Testis (tissue), 3 donors: ENCODE results near the gene SP3. TPM values are rescaled to one million over a fixed set of nuclear protein-coding genes. Genes with fewer than 3 reads are reported as not detected.

Source experiments
- DNase-seq: peaks from one replicate; pipeline ENCODE4 v3.0.0-alpha.2; 2019
- H3K27ac ChIP-seq, 2 donors: fragments of 200-600 bp; sonication (generic); one replicate each; pipeline ENCODE4 v1.5.1; 2019
- H3K27me3 ChIP-seq: fragments of 200-600 bp; sonication (generic); one replicate; pipeline ENCODE4 v1.5.1; 2019
- H3K36me3 ChIP-seq: fragments of 200-600 bp; sonication (generic); one replicate; pipeline ENCODE4 v1.5.1; 2017; ENCODE audit warnings: low read depth; ENCODE audit errors: missing control alignments
- H3K4me1 ChIP-seq: fragments of 200-600 bp; sonication (generic); one replicate; pipeline ENCODE4 v1.5.1; 2019
- H3K4me3 ChIP-seq, 2 donors: fragments of 200-600 bp; sonication (generic); one replicate each; pipeline ENCODE4 v1.5.1; 2017 to 2019
- H3K9me3 ChIP-seq: fragments of 200-600 bp; sonication (generic); one replicate; pipeline ENCODE4 v1.5.1; 2017
- POLR2A ChIP-seq: fragments of 450-650 bp; IDR thresholded peaks from one replicate; pipeline ENCODE4 v1.6.1; 2017; ENCODE audit warnings: antibody characterized with exemption, mild to moderate bottlenecking, moderate library complexity
- WGBS, 2 donors: methylation state at CpG; one replicate each; pipeline ENCODE4 v1.1.5; 2018; 5-methylcytosine and 5-hydroxymethylcytosine counted together
- intact Hi-C: fragments of 100-400 bp; cut with DNase I; formaldehyde crosslinking; loops from one replicate; pipeline ENCODE4 v1.15.1; 2023; ENCODE audit warnings: low total_unique reads
- polyA plus RNA-seq: library from polyadenylated mRNA; stranded (reverse); fragments of 350-450 nt; fragmentation: Illumina TruSeq; extraction: RNeasy Lipid Tissue Mini Kit (QIAGEN cat#74804); gene quantifications from one replicate; pipeline ENCODE4 v1.2.3, GENCODE V29; 2014; ENCODE audit warnings: low read depth, low replicate concordance; ENCODE audit not compliant: insufficient read depth
- total RNA-seq, 2 donors: library from RNA; depleted of rRNA; stranded (reverse); fragments of >200 nt; gene quantifications; one replicate each; pipeline ENCODE4 v1.2.3, GENCODE V29; 2016
- TF ChIP-seq, protein P1 (sequence below), 3 experiments: fragments of 450-650 bp in 2 of 3; fragments of 200-600 bp in 1 of 3; sonication (generic) in 1 of 3; IDR thresholded peaks; one replicate each; pipeline ENCODE4 v1.5.1; 2016 to 2019; ENCODE audit warnings: antibody characterized with exemption in 3 of 3, mild to moderate bottlenecking in 2 of 3, moderate library complexity in 1 of 3

Gene SP3
- total and polyA plus RNA-seq, 3 donors from 2014 or later, result 48.1 to 142 (median 135) TPM

DNA sequence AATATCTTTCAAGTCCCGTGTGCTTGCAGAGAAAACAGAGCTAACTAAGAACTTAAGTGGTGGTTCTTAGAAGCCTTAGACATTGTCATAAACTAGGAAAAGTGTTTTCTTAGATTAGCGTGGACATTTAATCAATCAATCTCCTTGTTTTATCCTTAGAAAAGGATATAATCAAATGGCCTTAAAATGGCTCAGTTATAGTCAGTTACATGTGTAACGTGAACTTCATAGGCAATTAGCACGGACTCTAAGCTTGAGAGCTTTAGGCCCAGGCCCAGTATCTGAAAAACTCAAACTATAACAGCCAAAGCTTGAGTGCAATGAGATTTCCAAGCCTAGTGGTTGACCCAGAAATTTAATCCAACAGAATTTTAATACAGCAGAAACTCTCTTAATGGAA, 43.5 kb upstream of the SP3 start:
- intact Hi-C loops, result no loop called here

DNA sequence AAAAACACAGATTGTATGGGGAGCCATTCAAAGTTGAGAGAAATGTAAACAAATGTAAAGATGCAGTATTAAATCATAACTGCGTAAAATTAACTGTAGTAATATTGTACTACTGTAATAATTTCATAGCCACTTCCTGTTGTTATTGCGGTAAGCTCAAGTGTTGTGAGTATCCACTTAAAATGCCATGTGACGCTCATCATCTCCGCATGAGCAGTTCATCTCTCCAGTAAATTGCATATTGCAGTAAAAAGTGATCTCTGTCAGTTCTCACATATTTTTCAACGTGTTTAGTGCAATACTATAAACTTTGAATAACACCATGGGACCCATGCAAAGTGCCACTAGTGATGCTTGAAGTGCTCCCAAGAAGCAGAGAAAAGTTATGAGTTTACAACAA, 41.8 kb upstream of the SP3 start:
- H3K4me1 ChIP-seq, result peaks cover 3% of the 10 kb centered on the region
- no peak for TF ChIP-seq POLR2A
- TF ChIP-seq, protein P1, sequence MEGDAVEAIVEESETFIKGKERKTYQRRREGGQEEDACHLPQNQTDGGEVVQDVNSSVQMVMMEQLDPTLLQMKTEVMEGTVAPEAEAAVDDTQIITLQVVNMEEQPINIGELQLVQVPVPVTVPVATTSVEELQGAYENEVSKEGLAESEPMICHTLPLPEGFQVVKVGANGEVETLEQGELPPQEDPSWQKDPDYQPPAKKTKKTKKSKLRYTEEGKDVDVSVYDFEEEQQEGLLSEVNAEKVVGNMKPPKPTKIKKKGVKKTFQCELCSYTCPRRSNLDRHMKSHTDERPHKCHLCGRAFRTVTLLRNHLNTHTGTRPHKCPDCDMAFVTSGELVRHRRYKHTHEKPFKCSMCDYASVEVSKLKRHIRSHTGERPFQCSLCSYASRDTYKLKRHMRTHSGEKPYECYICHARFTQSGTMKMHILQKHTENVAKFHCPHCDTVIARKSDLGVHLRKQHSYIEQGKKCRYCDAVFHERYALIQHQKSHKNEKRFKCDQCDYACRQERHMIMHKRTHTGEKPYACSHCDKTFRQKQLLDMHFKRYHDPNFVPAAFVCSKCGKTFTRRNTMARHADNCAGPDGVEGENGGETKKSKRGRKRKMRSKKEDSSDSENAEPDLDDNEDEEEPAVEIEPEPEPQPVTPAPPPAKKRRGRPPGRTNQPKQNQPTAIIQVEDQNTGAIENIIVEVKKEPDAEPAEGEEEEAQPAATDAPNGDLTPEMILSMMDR (IDR thresholded peaks at IDR 0.05), result no peak
- H3K27me3 ChIP-seq, result no peaks in the 10 kb centered on the region
- no peak for DNase-seq
- H3K27ac ChIP-seq, result no peak overlapping the region
- intact Hi-C loops, result no loop called here
- H3K36me3 ChIP-seq, result no peaks in the 10 kb centered on the region
- no peaks in the 10 kb centered on the region for H3K9me3 ChIP-seq
- WGBS, 2 donors, result 91% methylated on average over 5 of the region's 5 CpGs
- no peak overlapping the region for H3K4me3 ChIP-seq

More for the DNA sequence above, 43.5 kb upstream of the SP3 start:
- H3K36me3 ChIP-seq, result no peaks in the 10 kb centered on the region
- no peak overlapping the region for H3K27ac ChIP-seq
- no peaks in the 10 kb centered on the region for H3K27me3 ChIP-seq
- TF ChIP-seq, protein P1 (IDR thresholded peaks at IDR 0.05), result no peak
- no peak for TF ChIP-seq POLR2A
- peaks cover 12% of the 10 kb centered on the region for H3K4me1 ChIP-seq
- no peak overlapping the region for H3K4me3 ChIP-seq
- 89 to 91% methylated on average over 4 of the region's 4 CpGs for WGBS, 2 donors
- DNase-seq, result no peak
- H3K9me3 ChIP-seq, result no peaks in the 10 kb centered on the region

DNA sequence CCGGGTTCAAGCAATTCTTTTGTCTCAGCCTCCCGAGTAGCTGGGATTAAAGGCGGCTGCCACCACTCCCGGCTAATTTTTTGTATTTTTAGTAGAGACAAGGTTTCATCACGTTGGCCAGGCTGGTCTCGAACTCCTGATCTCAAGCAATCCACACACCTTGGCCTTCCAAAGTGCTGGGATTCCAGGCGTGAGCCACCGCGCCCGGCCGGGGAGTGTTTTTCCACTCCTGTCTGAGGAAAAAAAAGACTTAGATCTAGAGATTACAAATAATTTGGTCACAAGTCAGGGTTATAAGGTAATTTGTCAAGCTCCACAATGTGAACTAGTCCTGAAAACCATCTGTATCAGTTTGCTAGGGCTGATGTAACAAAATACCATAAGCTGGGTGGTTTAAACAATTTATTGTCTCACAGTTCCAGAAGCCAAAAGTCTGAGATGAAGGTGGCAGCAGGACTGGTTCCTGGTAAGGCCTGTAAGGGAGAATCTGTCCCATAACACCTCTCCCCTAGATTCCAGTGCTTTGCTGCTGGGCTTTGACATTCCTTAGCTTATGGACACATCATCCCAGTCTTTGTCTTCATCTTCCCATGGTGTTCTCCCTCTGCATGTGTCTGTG, 40.7 kb upstream of the SP3 start:
- TF ChIP-seq POLR2A, result no peak
- TF ChIP-seq, protein P1 (IDR thresholded peaks at IDR 0.05), result no peak
- H3K27ac ChIP-seq, result no peak overlapping the region
- no peak overlapping the region for H3K4me3 ChIP-seq
- H3K36me3 ChIP-seq, result no peaks in the 10 kb centered on the region
- no peak for DNase-seq
- intact Hi-C loops, result no loop called here
- peaks cover 2% of the 10 kb centered on the region for H3K4me1 ChIP-seq
- no peaks in the 10 kb centered on the region for H3K9me3 ChIP-seq
- 91 to 95% methylated on average over 11 of the region's 11 CpGs for WGBS, 2 donors
- no peaks in the 10 kb centered on the region for H3K27me3 ChIP-seq

DNA sequence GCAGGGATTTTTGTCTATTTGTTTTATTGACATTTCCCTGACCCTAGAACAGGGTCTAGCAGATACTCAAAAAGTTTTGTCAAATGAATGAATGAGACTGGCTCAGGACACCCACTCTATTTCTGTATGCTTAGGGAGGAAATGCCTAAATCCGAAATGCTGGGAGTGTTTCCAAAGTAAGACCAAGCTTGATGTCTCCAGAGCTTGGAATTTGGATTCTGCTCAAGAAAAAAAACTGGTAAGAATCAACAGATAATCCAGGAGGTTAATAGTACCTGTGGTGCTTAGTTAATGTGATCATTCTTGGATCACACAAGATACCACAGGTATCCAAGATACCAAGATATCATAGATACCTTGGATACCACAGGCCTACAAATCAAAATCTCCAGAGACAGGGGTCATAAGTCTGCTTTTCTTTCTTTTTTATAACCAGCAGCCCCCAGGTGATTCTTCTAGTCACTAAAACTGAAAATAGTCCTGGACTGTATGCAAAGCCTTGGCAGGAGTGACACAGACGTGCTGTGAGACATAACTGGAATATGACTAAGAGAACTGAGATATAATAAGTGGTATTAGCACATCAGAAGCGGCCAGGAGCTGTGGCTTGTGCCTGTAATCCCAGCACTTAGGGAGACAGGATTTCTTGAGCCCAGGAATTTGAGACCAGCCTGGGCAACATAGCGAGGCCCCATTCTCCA, 39.9 kb upstream of the SP3 start:
- H3K36me3 ChIP-seq, result no peaks in the 10 kb centered on the region
- H3K4me1 ChIP-seq, result no peaks in the 10 kb centered on the region
- H3K9me3 ChIP-seq, result no peaks in the 10 kb centered on the region
- DNase-seq, result no peak
- no peak overlapping the region for H3K27ac ChIP-seq
- WGBS, 2 donors, result 57 to 71% methylated on average over 4 of the region's 4 CpGs
- H3K27me3 ChIP-seq, result no peaks in the 10 kb centered on the region
- H3K4me3 ChIP-seq, result no peak overlapping the region
- TF ChIP-seq POLR2A, result no peak
- TF ChIP-seq, protein P1 (IDR thresholded peaks at IDR 0.05), result no peak
- intact Hi-C loops, result no loop called here
